Jurkat, Clone E6-1 (cell line): ENCODE data around the gene CD160.
"Not testable (repeated sequence)": the region's sequence is repeated elsewhere in the genome, so short reads cannot be mapped to it uniquely, and the experiment has no call there.

ENCODE experiments used
- DNase-seq: peaks from one replicate; pipeline ENCODE4 v3.0.0-alpha.2; 2011; ENCODE audit warnings: low read depth, low spot score
- H3K4me3 ChIP-seq: 2 replicates; pipeline ENCODE4 v1.5.1; 2011; ENCODE audit warnings: mild to moderate bottlenecking, low read length, control low read depth, moderate library complexity

The CD160 gene

DNA sequence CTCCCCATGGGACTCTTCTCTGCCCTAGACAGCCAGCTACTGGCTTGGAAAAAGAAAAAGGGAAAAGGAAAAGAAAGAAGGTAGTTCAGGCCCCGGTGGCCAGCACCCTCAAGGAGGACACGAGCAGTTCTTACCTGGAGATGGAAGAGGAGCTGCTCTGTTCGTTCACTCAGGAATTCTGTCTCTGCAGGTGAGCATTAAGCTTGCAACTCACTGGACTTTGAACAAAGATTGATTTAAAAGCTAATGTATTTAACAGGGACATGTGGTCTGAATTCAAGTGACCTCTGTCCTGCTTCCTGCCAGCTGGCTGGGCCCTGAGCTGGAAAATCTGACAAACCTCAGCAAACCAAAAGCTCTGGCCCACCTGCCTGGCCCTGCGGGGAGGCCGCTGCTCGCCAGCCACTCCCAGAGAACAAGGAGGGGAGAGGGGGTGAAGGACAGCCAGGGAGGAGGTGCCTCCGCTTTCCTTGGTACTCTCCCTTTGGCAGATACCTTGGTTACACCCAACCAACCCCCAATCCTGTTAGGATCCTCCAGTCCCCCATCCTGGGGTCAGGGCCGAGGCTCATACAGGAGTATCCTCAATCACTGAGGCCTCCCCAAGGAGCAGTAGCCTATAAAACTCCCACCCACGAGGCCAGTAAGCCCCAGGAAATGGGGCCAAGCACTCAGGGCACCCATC, 12.0 kb upstream of the CD160 start, which contains the start of gene PDZK1:
TSS of gene PDZK1 (minus strand) at position 186 of the 685 bp plus-strand sequence. CDS start 19,347 bp downstream, outside the sequence.
- DNase-seq, result no peak
- no peak within 1 kb of the TSS for H3K4me3 ChIP-seq

DNA sequence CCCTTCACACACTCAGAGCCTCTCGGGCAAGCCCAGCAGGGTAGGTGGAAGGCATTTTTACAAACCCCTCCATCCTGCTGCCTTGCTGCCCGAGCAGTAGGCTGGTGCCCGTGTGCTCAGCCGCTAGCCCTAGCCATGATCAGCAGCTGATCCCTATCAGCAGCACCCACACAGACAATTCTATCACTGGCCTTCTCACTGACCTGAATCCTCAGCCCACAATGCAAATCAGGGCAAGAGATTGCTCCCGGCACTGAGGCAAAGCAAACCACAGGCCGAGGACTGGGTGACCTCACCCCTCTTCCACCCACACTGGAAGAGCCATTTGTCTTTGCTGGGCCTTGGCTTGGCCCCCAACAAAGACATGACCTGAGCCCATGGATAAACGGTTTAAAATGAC, 11.2 kb upstream of the CD160 start:
- H3K4me3 ChIP-seq, result no peak overlapping the region
- DNase-seq, result no peak

DNA sequence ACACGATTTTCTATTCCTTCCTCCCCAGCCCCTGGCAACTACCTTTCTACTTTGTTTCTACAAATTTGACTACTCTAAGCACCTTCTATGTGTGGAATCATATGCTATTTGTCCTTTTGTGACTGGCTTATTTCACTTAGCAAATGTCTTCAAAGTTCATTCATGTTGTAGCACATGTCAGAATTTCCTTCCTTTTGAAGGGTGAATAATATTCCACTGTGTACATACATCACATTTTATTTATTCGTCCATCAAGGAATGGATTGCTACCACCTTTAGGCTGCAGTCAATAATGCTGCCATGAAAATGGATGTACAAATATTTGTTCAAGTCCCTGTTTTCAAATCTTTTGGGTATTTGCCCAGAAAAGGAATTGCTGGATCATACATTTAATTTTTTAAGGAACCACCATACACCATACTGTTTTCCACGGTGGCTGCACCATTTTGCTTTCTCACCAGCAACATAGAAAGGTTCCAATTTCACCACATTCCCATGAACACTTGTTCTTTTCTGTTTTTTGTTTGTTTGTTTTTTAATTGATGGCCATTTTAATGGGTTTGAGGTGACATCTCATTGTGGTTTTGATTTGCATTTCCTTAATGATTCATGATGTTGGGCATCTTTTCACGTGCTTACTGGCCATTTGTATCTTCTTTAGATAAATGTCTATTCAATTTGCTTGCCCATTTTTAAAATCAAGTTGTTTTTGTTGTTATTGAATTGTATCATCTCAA, 8.8 kb upstream of the CD160 start:
- DNase-seq, result no peak
- H3K4me3 ChIP-seq, result no peak overlapping the region

DNA sequence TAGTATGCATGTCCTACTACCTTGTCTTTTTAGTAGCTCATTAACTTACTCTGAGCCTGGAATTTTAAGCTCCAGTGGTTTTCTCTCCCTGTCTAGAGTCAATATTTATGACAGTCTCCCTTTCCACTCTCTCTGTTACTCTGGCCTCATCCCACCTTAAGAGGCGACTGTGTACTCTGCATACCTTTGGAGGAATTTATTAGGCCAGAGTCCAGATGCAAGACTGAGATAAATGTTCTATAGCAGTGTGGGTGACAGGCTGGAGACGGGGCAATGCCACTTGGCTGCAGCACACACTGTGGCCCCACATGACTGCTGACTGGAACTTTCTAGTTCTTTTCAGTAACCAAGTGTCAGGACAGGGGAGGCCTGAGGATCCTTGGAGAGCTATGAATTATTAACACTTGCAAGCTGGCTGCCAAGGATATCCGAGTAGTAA, 8.1 kb upstream of the CD160 start:
- no peak overlapping the region for H3K4me3 ChIP-seq
- DNase-seq, result no peak

DNA sequence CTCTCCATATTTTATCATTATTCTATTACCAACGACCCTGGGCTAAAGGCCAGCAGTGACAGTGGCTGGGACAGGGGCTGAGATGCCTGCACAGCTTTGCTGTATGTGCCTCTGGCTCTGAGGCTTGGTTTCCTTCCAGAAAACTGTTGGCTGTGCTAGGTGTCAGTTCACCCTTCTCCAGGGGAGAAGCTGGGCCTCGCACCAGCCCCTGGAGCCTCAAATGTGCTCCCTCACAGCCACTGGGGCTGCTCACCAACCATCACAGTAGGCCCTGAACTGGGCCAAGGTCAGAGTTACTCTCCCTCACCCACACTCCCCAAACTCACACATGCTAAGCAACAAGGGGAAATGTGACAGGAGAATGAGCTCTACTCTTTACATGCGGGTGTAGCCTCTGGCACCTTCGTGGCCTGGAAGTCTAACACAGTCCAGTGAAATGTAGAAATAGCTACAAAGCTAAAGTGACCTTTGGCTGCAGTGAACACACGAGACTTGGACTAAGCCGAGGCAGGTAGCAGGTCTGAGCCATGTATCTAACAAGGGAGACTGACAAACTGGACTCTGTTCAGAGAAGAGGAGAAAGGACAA, 4.7 kb upstream of the CD160 start:
- DNase-seq, result no peak
- H3K4me3 ChIP-seq, result no peak overlapping the region

DNA sequence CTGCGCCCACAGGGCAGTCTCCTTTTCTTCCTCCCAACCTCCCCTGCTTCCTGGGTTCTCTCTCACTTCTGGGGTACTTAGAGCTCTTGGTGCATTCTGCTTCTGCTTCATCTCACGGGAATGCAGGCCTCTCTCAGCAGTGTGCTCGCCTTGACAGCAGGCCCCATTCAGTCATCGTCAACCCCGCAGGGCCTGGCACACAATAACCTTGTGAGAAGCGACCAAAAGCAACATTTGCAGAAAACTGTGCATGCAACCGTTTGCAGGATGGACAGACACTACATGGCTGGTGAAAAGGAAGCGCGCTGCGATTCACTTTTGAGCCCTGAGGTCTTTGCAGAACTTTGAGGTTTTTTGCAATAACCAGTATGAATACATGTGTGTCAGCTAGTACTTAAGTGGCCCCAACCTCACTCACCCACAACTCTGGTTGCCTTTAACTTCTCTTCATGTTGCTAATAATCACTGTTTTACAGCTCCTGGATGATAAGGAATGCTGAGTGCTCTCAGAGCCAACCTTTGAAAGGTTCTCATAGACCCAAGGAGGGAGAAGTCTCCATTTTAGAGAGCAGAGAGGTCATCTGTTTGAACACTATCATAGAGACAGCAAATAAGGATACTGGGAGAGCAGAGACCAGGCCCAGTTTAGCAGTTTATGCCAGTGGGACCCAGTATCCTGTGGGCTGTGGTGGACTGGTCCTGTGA, 2.5 kb upstream of the CD160 start:
- no peak overlapping the region for H3K4me3 ChIP-seq

DNA sequence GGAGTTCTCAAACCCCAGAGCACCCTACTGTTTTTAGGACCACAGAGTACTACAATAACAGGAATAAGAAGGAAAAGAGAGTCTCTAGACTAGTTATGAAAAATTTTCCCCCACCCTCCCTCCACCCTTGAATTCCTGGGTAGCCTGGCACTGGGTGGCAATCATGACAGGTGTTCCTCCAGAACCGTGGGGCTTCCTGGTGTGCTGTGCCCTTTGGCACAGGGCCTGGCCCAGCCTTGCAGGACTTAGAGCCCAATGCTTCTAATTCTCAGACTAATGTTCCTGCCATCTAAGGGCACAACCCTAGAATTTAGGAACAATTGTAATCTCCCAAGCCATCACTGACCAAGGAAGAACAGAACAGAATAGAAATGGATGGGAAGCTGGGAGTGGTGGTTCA, 1.5 kb upstream of the CD160 start:
- no peak for DNase-seq
- H3K4me3 ChIP-seq, result no peak overlapping the region

More for the DNA sequence above, 2.5 kb upstream of the CD160 start:
- no peak for DNase-seq

DNA sequence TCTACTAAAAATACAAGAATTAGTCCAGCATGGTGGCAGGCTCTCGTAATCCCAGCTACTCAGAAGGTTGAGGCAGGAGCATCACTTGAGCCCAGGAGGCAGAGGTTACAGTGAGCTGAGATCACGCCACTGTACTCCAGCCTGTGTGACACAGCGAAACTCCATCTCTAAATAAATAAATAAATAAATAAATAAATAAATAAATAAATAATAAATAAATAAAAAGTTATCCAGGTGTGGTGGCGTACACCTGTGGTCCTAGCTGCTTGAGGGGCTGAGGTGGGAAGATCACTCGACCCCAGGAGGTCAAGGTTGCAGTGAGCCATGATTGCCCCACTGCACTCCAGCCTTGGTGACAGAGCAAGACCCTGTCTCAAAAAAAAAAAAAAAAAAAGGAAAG, 834 bp upstream of the CD160 start:
- not testable (repeated sequence) for DNase-seq, H3K4me3 ChIP-seq

DNA sequence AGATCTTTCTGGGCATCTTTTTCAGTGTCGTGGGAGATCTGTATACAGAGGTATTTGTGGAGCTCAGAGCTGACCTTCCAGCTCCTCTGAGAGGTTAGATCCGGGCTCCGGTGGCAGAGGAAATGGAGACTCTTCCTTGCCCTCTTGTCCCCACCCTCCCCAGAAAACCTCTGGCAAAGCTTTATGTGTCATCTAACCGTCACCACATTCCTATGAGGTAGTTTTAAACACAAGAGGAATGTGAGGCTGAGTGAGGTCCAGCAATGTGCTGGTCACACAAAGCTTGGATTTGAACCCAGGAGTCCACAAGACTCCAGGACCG, 1.2 kb downstream of the CD160 start:
- no peak for DNase-seq
- no peak overlapping the region for H3K4me3 ChIP-seq

DNA sequence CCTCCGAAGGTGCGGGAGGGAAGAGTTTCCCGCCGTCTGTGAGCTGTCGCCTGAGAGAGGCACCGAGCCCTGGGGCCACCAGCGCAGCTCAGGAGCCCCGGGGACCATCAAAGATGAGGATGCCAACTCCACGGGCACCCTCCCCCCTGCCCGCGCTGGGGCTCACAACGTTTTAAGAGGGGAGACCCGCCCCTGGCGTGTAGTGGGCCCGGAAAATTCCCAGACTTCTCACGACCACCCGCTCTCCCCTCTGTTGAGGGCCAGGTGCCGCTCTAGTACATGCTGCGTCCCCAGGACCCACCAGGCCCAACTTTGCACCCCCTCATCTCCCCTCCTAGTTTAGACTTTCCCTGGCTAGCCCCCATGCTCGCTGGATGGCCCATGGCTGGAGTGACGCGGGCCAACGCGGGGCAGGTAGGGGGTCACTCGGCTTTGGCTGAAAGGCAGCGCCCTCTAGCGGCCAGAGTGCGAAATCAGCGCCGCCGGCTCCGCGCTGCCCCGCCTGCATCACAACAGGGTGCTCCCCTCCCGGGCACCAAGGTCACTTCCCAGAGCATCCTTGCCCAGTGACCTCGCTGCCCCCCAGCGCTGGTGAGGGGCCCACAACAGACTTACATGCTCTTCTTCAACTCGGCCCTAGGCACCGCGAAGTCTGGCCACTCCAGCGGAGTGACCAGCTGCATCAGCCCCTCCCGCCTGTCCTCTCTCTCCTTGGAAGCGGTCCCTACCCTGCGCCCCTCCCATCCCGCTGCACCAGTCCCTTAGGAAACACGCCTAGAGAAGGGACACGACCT, 1.8 kb downstream of the CD160 start:
- DNase-seq, result no peak
- H3K4me3 ChIP-seq, result no peak overlapping the region

DNA sequence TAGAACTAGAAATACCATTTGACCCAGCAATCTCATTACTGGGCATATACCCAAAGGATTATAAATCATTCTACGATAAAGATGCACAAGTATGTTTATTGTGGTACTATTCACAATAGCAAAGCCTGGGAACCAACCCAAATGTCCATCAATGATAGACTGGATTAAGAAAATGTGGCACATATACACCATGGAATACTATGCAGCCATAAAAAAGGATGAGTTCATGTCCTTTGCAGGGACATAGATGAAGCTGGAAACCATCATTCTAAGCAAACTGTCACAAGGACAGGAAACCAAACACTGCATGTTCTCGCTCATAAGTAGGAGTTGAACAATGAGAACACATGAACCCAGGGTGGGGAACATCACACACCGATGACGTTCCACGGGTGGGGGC, 6.9 kb downstream of the CD160 start:
- not testable (repeated sequence) for H3K4me3 ChIP-seq, DNase-seq

DNA sequence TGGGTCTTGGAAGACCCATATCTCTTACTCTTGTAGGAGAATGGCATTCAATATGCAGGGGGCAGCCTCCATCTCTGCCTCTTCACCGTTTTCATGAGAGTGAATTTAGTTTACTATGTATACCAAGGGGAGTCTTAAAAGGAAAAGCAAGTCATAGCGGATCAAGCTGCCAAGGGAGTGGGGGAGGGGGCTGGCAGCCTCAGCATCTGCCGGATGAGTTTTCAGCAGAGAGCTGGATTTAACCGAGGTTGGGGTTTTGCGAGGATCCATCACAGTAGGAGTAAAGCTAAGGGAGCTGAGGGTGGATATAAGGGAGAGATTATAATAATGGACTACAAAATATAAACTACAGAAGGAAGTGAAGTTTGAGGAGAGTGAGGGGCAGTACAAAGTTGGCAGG, 9.9 kb downstream of the CD160 start:
- H3K4me3 ChIP-seq, result no peak overlapping the region
- no peak for DNase-seq

DNA sequence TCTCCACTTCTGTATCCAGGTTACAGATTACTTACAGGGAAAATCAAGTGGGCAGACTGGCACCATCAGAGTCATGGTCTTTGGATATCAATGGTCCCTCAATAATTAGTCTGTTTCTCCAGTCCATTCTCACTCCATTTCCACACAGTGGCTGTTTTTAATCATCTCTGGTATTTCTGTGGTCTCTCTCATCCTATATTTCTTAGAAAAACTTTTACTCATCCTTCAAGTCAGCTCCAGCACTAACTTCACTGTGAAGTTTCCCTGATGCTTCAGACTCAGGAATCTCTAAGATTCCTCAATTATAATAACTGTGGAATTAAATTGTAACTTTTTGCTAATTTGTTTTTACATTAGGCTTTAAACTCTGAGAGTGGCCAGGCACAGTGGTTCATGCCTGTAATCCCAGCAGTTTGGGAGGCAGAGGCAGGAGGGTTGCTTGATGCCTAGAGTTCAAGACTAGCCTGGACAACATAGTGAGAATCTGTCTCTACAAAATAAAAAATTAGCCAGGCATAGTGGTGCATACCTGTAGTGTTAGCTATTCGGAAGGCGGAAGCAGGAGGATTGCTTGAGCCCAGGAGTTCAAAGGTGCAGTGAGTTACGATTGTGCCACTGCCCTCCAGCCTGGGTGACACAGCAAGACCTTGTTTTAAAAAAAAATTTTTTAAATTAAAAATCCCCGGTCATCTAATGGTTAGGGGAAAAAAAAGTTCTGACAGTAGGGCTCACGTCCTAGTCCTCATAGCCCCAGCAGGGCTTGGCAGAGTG, 10.6 kb downstream of the CD160 start:
- H3K4me3 ChIP-seq, result no peak overlapping the region
- no peak for DNase-seq

DNA sequence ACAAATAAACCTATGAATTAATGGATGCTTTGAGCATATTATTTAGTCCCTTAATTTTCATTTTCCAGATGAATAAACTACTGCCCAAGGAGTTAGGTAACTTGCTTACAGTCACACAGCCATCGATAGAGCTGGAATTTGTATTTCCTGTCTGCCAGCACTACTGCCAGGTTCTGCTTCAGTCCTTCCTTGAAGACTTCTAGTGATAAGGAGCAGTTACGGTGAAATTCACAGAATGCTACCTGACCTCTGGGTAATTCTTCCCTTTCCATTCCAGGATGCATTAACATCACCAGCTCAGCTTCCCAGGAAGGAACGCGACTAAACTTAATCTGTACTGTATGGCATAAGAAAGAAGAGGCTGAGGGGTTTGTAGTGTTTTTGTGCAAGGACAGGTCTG, 11.2 kb downstream of the CD160 start:
- H3K4me3 ChIP-seq, result no peak overlapping the region
- DNase-seq, result no peak

DNA sequence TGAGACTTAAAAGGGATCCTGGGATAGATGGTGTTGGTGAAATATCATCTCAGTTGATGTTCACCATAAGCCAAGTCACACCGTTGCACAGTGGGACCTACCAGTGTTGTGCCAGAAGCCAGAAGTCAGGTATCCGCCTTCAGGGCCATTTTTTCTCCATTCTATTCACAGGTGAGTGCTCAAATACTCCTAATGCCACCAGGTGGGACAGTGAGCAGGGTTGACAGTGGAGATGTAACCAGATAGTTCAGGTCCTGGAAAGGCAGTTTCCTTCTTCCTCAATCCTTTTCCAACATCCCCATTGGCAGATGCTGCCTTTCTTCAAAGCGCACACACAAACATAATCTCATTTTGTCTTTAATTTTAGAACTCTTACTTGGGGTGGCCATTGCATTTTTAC, 11.6 kb downstream of the CD160 start:
- no peak overlapping the region for H3K4me3 ChIP-seq
- DNase-seq, result no peak

DNA sequence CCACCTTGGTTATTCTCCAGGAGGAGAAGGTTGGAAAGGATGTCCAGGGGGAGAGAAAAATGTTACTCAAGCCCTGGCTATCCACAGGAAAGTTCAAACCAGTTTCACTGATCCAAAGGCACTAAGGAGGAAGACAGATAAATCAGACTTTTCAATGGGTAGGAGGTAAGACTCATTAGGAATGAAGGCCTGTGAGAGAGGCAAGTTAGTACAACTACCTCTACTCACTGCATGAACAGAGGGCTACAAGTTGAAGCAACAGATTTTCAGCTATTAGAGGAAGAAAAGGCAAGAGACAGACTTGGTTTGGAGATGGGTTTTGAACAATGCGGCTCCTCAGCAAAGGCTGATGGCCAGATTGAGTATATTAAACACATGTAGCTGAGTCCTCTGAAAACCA, 16.9 kb downstream of the CD160 start:
- no peak for DNase-seq
- no peak overlapping the region for H3K4me3 ChIP-seq

DNA sequence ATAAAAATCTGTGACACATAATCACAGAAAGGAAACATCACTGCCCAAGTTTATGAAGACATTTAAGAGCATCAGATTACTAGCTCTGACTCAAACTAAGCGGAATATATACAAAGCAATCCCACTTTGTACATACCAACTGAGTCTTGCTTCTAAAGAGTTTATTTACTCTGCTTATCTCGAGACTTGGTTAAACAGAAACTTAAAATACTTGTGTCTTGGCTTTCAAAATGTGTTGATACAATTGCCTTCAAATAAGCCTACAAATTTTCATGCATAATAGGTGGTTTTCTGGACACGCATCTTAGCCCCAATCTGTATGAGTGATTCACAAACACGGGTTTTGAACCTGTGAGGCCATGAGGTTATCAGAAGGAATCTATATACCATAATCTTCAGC, 21.0 kb downstream of the CD160 start:
- DNase-seq, result no peak
- H3K4me3 ChIP-seq, result no peak overlapping the region

DNA sequence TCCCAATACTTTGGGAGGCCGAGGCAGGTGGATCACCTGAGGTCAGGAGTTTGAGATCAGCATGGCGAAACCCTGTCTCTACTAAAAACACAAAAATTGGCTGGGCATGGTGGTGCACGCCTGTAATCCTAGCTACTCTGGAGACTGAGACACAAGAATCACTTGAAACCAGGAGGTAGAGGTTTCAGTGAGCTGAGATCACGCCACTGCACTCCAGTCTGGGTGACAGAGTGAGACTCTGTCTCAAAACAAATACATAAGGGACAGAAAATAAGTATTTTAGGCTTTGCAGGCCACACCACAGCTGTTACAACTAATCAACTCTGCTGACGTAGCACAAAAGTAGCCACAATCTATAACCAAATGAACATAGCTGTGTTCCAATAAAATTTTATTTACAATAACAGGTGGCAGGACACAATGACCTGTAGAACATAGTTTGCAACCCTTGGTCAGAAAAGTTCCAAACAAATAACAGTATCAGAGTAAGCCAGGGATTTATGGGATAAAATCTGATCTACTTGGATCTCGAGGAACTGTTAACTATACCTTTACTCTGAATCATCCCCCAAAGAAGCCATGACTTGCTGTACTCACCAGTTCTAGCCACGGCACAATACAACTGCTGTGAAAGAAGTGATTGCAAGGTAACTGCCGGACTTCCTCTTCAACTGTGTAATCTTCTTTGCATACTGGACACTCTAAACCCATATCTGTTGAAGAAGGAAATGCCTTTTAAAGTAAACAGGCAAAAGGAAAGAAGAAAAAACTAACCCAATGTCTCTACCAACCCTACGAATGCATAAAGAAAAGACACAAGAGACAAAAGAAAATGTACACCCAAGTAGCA, 28.3 kb downstream of the CD160 start:
- no peak overlapping the region for H3K4me3 ChIP-seq
- DNase-seq, result no peak
